Fibroblast of villous mesenchyme (primary cell): ENCODE data around the gene ROCK2. TPM values are rescaled to one million over a fixed set of nuclear protein-coding genes. Genes with fewer than 3 reads are reported as not detected.

Experiments
- DNase-seq: peaks from one replicate; pipeline ENCODE4 v3.0.0-alpha.2; 2010; ENCODE audit warnings: low read depth
- H3K4me3 ChIP-seq: 2 replicates; pipeline ENCODE4 v1.5.1; 2011; ENCODE audit warnings: low read depth, mild to moderate bottlenecking, low read length
- CTCF ChIP-seq: IDR thresholded peaks from 2 replicates; pipeline ENCODE4 v1.5.1; 2012; ENCODE audit warnings: low read depth, mild to moderate bottlenecking, low read length; ENCODE audit not compliant: insufficient read depth
- total RNA-seq: library from RNA; depleted of rRNA; stranded (reverse); fragments of >200 nt; gene quantifications from 2 replicates; pipeline ENCODE4 v1.2.3, GENCODE V29; 2012

Gene ROCK2
- total RNA-seq, 1 donor, result 54.0 TPM

DNA sequence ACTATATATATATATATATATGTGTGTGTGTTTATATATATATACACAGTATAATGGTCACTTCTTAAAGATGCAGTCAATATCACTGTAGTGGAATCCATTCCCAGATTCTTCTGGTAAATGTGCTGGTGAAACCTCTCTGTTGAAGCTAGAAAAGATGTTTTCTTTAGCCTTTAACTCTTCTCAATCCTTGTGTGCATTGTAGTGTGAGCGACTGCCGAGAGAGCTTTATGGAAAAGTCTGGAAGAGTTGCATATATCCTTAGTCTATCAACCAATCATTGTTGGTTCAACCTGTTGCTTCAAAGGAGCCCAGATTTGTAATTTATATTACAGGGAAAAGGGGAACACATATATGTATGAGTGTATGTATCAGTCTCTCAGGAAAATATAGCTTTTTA, 161.5 kb downstream of the ROCK2 start:
- no peak overlapping the region for H3K4me3 ChIP-seq
- DNase-seq, result no peak
- no peak for TF ChIP-seq CTCF

DNA sequence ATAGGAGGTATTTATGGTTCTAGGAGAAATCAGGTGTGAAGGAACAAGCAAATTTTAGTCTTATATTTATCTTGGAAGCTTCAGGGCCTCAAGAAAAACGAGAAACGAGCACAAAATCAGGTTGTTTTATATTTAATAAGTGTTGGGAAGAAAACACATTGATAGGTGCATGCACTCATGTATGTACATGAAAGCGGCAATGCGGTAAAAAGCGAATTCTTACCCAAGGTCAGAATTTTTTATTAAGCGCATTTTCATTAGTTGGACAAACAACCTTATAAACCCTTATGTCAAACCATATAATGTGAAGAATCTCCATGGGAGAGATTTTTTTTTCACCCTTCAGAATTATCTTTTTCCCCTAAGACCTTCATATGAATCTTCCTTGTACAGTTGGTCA, 163.8 kb downstream of the ROCK2 start:
- H3K4me3 ChIP-seq, result no peak overlapping the region
- TF ChIP-seq CTCF, result no peak
- no peak for DNase-seq

GRCh38 chr2:11179899-11180298, 164.5 kb downstream of the ROCK2 start:
- TF ChIP-seq CTCF, result no peak
- H3K4me3 ChIP-seq, result no peak overlapping the region
- no peak for DNase-seq

- DNase-seq, result no peak
- no peak for TF ChIP-seq CTCF
- H3K4me3 ChIP-seq, result no peak overlapping the region
Measured at GRCh38 chr2:11179196-11179595, 165.2 kb downstream of the ROCK2 start.

DNA sequence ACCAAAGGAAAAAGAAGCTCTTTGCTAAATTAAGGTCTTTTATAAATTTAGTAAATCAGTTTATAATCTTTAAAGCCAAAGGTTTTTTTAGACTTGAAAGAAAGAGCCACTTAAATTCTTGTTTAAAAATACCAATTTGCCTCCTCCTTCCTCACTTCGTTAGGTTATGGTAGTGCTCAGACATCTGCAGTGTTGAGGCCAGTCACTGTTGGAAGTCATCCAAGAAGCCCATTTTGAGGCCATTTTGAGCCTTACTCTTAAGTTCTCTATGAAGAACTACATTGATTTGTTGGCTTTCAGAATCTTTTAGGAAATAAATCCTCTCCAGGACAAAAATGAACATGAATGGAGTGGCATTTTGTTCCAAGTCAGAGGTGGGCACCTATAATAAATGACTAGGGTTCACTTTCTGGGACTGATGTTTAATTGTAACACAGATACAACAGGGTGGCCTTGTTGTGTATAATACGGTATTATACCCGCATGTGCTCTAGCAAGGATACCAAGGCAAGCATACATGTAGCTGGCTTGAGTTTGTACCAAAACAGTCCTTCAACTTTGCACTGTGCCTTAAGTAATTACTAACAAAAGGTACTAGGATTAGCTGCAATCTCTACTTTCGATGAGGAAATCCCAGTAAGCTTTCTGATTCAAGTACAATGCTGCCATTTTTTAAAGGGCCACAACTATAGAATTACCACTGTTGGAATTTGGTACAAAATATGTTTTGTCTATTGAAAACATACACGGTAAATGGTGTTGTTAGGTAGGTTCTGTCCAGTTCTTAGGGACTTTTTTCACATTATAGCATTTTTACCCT, 166.4 kb downstream of the ROCK2 start:
- TF ChIP-seq CTCF, result no peak
- DNase-seq, result peak; percentile 25

DNA sequence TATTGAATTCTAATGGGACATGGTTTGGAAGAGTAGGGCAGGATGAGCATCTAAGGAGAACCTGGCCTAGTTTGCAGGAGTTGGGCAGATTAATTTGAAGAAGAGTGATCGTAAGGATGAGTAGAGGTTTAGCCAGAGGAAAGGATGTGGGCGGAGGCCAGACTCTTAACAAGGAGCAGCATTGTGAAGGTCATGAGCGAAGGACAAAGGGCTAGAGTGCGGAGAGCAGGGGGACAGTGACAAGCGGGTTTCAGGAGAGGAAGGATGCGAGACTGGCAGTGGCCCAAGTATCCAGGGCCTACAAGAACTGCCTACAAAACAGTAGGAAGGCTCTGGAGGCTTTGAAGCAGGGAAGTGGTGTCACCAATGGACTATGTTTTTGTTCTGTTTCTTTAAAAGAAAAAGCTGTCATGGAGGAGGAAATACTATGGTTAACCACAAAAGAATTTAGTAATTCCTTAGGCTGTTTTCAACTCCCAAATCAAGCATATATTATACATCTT, 169.1 kb downstream of the ROCK2 start:
- no peak for TF ChIP-seq CTCF
- DNase-seq, result peak; percentile 44
- H3K4me3 ChIP-seq, result no peak overlapping the region

More for the DNA sequence above, 166.4 kb downstream of the ROCK2 start:
- no peak overlapping the region for H3K4me3 ChIP-seq
